ENCODE data around the gene GLI3.

GLI3 gene

DNA sequence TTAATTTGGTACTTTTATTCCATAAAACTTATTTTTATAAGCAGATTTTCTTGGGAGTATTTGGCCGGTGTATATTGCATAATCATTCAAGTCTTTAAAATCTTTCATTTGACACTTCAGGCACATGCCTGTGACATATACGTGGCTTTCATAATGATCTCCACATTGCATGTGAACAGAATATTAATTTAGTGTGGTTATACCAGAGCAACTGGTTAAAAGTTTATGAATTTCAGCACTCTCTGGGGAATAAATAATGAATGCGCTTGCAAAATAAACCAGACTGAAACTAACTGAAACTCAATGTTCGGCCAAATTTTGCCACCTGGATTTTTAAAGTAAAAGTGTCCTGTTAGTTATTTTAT, 242.3 kb downstream of the GLI3 start:
- peaks cover 79% of the 10 kb centered on the region for H3K4me1 ChIP-seq (ENCODE audit: insufficient read depth, poor library complexity, severe bottlenecking)
- no peaks in the 10 kb centered on the region for H3K36me3 ChIP-seq (ENCODE audit: low read depth)
- TF ChIP-seq, protein P1, sequence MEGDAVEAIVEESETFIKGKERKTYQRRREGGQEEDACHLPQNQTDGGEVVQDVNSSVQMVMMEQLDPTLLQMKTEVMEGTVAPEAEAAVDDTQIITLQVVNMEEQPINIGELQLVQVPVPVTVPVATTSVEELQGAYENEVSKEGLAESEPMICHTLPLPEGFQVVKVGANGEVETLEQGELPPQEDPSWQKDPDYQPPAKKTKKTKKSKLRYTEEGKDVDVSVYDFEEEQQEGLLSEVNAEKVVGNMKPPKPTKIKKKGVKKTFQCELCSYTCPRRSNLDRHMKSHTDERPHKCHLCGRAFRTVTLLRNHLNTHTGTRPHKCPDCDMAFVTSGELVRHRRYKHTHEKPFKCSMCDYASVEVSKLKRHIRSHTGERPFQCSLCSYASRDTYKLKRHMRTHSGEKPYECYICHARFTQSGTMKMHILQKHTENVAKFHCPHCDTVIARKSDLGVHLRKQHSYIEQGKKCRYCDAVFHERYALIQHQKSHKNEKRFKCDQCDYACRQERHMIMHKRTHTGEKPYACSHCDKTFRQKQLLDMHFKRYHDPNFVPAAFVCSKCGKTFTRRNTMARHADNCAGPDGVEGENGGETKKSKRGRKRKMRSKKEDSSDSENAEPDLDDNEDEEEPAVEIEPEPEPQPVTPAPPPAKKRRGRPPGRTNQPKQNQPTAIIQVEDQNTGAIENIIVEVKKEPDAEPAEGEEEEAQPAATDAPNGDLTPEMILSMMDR (IDR thresholded peaks at IDR 0.05; ENCODE audit: poor library complexity, severe bottlenecking): no peak
- no peaks in the 10 kb centered on the region for H3K9me3 ChIP-seq (ENCODE audit: severe bottlenecking)
- DNase-seq (ENCODE audit: low spot score) (no peak), ATAC-seq (ENCODE audit: low read depth) (no peak)
- H3K4me3 ChIP-seq (ENCODE audit: severe bottlenecking): no peak overlapping the region
- no peaks in the 10 kb centered on the region for H3K27me3 ChIP-seq (ENCODE audit: insufficient read depth, poor library complexity, severe bottlenecking)
- H3K27ac ChIP-seq (ENCODE audit: poor library complexity, severe bottlenecking): peak overlapping the region; percentile 100

DNA sequence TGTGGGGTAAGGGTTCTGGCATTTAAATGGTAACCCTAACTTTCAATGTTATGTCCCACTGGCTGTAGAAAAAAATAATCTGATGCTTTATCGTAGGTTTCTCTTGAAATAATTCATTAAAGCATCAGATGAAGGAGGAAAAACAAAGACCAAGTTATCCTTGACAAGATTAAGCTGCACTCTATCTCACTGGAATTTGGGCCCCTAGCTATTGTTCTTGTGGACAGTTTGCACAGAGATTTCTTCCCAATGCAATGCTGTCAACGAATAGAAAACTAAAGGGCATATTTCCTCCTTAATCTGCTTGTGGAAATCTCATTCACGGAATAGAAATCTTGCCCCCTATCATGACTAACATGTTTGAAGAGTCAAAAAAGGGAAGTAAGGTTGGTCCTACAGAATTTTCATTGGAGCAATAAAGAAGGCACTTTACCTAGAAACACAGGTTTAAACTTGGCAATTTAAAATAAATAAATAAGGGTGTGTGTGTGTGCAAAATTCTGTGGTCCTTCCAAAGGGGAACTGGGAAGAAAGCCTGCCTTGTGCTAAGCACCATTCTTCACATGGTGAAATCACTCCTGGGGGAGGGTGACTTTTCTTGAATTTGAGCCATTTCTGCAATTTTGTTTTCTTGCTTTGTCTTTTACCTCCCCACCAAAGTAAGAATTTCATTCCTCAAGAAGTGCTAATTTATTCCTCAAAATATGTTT, 242.8 kb downstream of the GLI3 start:
- DNase-seq (ENCODE audit: low spot score) (no peak), ATAC-seq (ENCODE audit: low read depth) (no peak)
- TF ChIP-seq, protein P1 (IDR thresholded peaks at IDR 0.05; ENCODE audit: poor library complexity, severe bottlenecking): no peak
- Histone ChIP-seq H3K36me3 (ENCODE audit: low read depth) (no peaks in the 10 kb centered on the region), H3K27me3 (ENCODE audit: insufficient read depth, poor library complexity, severe bottlenecking) (no peaks in the 10 kb centered on the region), H3K9me3 (ENCODE audit: severe bottlenecking) (no peaks in the 10 kb centered on the region), H3K4me1 (ENCODE audit: insufficient read depth, poor library complexity, severe bottlenecking) (peaks cover 81% of the 10 kb centered on the region), H3K27ac (ENCODE audit: poor library complexity, severe bottlenecking) (peak overlapping the region; percentile 100), H3K4me3 (ENCODE audit: severe bottlenecking) (no peak overlapping the region)

DNA sequence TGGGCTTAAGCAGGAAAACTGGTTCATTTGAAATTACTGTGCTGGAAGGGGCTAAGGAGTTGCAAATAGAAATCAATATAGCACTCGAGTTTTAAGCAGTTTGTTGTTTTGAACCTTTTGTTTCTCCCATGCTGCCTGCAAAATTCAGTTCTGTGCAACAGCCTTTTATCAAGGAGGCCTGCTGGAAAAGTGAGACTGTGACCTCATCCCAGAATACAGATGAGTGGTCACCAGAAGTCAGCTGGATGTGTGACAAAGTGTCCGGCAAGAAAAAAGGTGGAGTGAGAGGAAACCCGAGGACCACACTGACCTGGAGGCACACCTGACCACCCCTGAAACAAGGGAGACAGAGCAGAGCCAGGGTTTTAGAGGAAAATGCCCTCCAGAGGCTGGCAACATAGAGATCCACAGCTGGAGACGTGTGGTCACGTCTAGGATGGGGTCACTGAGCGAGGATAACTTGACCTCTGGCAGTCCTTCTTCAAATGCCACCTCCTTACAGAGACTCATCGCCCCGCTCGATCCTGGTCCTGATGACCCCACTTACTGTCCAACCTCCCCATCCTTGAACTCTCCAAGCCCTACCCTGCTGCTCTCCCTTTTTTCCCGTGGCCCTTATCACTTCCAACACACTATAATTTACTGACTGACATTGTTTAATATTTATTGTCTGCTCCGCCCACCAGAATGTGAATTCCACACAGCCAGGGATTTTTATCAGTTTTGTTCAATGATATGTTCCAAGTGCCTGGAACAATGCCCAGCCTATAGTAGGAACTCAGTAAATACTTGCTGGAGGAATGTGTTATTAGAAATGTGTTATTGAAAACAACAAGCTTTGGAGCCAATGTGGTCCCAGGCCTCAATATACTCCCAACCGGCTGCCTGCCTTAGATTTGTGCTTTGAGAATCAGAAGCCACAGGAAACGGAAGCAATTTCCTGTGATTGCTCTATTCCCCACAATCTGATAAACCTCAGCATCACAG, 243.8 kb downstream of the GLI3 start:
- DNase-seq (ENCODE audit: low spot score) (no peak), ATAC-seq (ENCODE audit: low read depth) (no peak)
- TF ChIP-seq, protein P1 (IDR thresholded peaks at IDR 0.05; ENCODE audit: poor library complexity, severe bottlenecking): no peak
- H3K27me3 ChIP-seq (ENCODE audit: insufficient read depth, poor library complexity, severe bottlenecking): no peaks in the 10 kb centered on the region
- H3K4me3 ChIP-seq (ENCODE audit: severe bottlenecking): no peak overlapping the region
- peak overlapping the region; percentile 100 for H3K27ac ChIP-seq (ENCODE audit: poor library complexity, severe bottlenecking)
- peaks cover 82% of the 10 kb centered on the region for H3K4me1 ChIP-seq (ENCODE audit: insufficient read depth, poor library complexity, severe bottlenecking)
- no peaks in the 10 kb centered on the region for H3K36me3 ChIP-seq (ENCODE audit: low read depth)
- H3K9me3 ChIP-seq (ENCODE audit: severe bottlenecking): no peaks in the 10 kb centered on the region

DNA sequence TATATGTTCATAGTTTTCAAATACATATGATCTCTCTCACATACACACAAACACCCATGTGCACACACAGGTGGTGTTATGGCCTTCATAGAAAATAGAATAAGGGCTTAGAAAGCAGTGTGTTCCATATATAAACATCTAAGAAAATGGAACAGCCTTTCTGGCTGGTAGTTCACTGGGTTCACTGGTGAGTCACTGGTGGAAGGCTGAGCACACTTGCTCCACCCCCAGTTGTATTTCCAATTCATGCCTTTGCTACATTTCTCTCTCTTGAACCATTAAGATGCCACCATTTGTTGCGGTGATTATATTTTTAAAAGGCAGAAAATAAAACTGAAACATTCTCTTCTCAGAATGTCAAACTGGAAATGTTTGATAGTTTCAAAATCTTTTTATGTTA, 252.1 kb downstream of the GLI3 start:
- no peaks in the 10 kb centered on the region for H3K27me3 ChIP-seq (ENCODE audit: insufficient read depth, poor library complexity, severe bottlenecking)
- TF ChIP-seq, protein P1 (IDR thresholded peaks at IDR 0.05; ENCODE audit: poor library complexity, severe bottlenecking): no peak
- H3K27ac ChIP-seq (ENCODE audit: poor library complexity, severe bottlenecking): peak overlapping the region; percentile 40
- H3K36me3 ChIP-seq (ENCODE audit: low read depth): no peaks in the 10 kb centered on the region
- no peak overlapping the region for H3K4me3 ChIP-seq (ENCODE audit: severe bottlenecking)
- H3K4me1 ChIP-seq (ENCODE audit: insufficient read depth, poor library complexity, severe bottlenecking): peaks cover 27% of the 10 kb centered on the region
- DNase-seq (ENCODE audit: low spot score): no peak
- no peaks in the 10 kb centered on the region for H3K9me3 ChIP-seq (ENCODE audit: severe bottlenecking)
- ATAC-seq (ENCODE audit: low read depth): peak; percentile 80

Data from RWPE2 (cell line).